Left colon (tissue), 2 donors: ENCODE data around the gene KAZN. TPM values are rescaled to one million over a fixed set of nuclear protein-coding genes. Genes with fewer than 3 reads are reported as not detected.

ENCODE experiments used
- ATAC-seq: fragments of 200-7000 bp; cut with Tn5 transposase; one replicate; pipeline ENCODE4 v1.9.1; 2020; ENCODE audit warnings: mild to moderate bottlenecking, moderate library complexity
- DNase-seq, 2 donors: peaks; one replicate each; pipeline ENCODE4 v3.0.0-alpha.2; 2020
- intact Hi-C, 2 donors: fragments of 100-400 bp; cut with DNase I in 1 of 2; cut with micrococcal nuclease in 1 of 2; formaldehyde crosslinking; loops; one replicate each; pipeline versions ENCODE4 v1.11.2 to v1.14.0; 2022; cut with DNase I, micrococcal nuclease
- total RNA-seq, 2 donors: library from RNA; stranded (reverse); fragmentation: NEBNext Ultra II Directional; extraction: Animal tissue kit (Norgen Biotek cat#: 25700); gene quantifications; one replicate each; pipeline ENCODE4 v1.2.1, GENCODE V29; 2021
- donor health status: DM: no; HTN: no; CAD: no.
- donor health status: DM: yes; HTN: yes; CAD: no.

KAZN gene
- total RNA-seq, 2 donors from 2014 or later: 11.4 to 14.2 TPM

GRCh38 chr1:14876747-14877146 is 278.3 kb downstream of the KAZN start:
- intact Hi-C loops: no loop called here
- no peak for ATAC-seq
- no peak for DNase-seq

GRCh38 chr1:14877224-14877623 is 278.7 kb downstream of the KAZN start:
- DNase-seq (no peak), ATAC-seq (no peak)
- intact Hi-C loops: no loop called here

- ATAC-seq (no peak), DNase-seq (no peak)
- intact Hi-C loops: no loop called here
Measured at GRCh38 chr1:14878124-14878523, 279.6 kb downstream of the KAZN start.

GRCh38 chr1:14878951-14879350 is 280.5 kb downstream of the KAZN start:
- ATAC-seq (no peak), DNase-seq (no peak)
- intact Hi-C loops: no loop called here

GRCh38 chr1:14880456-14881316 is 282.2 kb downstream of the KAZN start:
- DNase-seq (no peak), ATAC-seq (no peak)
- intact Hi-C loops: no loop called here

- intact Hi-C loops: no loop called here
- peak; percentile 46 for ATAC-seq
- no peak for DNase-seq
Measured at GRCh38 chr1:14881775-14882672, 283.5 kb downstream of the KAZN start.

GRCh38 chr1:14884614-14885175 is 286.2 kb downstream of the KAZN start:
- DNase-seq (no peak), ATAC-seq (no peak)
- intact Hi-C loops: no loop called here

- intact Hi-C loops: no loop called here
- DNase-seq (no peak), ATAC-seq (no peak)
Measured at GRCh38 chr1:14887044-14887566, 288.6 kb downstream of the KAZN start.

GRCh38 chr1:14887764-14888350 is 289.4 kb downstream of the KAZN start:
- ATAC-seq (no peak), DNase-seq (no peak)
- intact Hi-C loops: no loop called here

- DNase-seq (no peak), ATAC-seq (no peak)
- intact Hi-C loops: no loop called here
Measured at GRCh38 chr1:14888374-14888773, 289.9 kb downstream of the KAZN start.

GRCh38 chr1:14889825-14890440 is 291.4 kb downstream of the KAZN start:
- DNase-seq (no peak), ATAC-seq (no peak)
- intact Hi-C loops: no loop called here

GRCh38 chr1:14891991-14892390 is 293.5 kb downstream of the KAZN start:
- intact Hi-C loops: no loop called here
- DNase-seq: no peak
- no peak for ATAC-seq

GRCh38 chr1:14894811-14895560 is 296.5 kb downstream of the KAZN start:
- DNase-seq: peak in 1 of 2 donors; percentile 38
- ATAC-seq: peak; percentile 95
- intact Hi-C loops: no loop called here

- ATAC-seq: no peak
- intact Hi-C loops: no loop called here
- no peak for DNase-seq
Measured at GRCh38 chr1:14895727-14896126, 297.2 kb downstream of the KAZN start.

GRCh38 chr1:14896381-14897079 is 298.0 kb downstream of the KAZN start:
- intact Hi-C loops: no loop called here
- no peak for DNase-seq
- no peak for ATAC-seq

- no peak for ATAC-seq
Measured at GRCh38 chr1:14897080-14897449, 298.6 kb downstream of the KAZN start.

GRCh38 chr1:14897547-14897946 is 299.1 kb downstream of the KAZN start:
- no peak for DNase-seq
- intact Hi-C loops: no loop called here
- ATAC-seq: no peak

More at GRCh38 chr1:14897080-14897449, 298.6 kb downstream of the KAZN start:
- intact Hi-C loops: no loop called here
- no peak for DNase-seq
